K562 (cell line): ENCODE results near the gene VWA7. TPM values are rescaled to one million over a fixed set of nuclear protein-coding genes. Genes with fewer than 3 reads are reported as not detected.

Source experiments
- ATF7 ChIP-seq: fragments of 450-650 bp; IDR thresholded peaks from 2 replicates; pipeline ENCODE4 v1.7.1; 2014; ENCODE audit warnings: mild to moderate bottlenecking, moderate library complexity
- FOXA1 ChIP-seq: fragments of 450-650 bp; IDR thresholded peaks from 2 replicates; pipeline ENCODE4 v1.6.1; 2016; ENCODE audit warnings: mild to moderate bottlenecking, borderline replicate concordance
- JUN ChIP-seq, 2 experiments: sonication (generic) in 1 of 2; formaldehyde crosslinking in 1 of 2; IDR thresholded peaks; 2 replicates each; pipeline versions ENCODE4 v1.6.1 to v1.8.0; 2012 to 2022; ENCODE audit warnings: borderline replicate concordance in 2 of 2, mild to moderate bottlenecking in 2 of 2, improper control_type of control experiment in 1 of 2, low read depth in 1 of 2, low read length in 1 of 2, missing genetic modification reagents in 1 of 2
- NR2C1 ChIP-seq, 2 experiments: fragments of 450-650 bp; IDR thresholded peaks; 2 replicates each; pipeline ENCODE4 v1.6.1; 2017; ENCODE audit warnings: mild to moderate bottlenecking in 2 of 2, antibody characterized with exemption in 1 of 2, inconsistent platforms in 1 of 2, missing compliant biosample characterization in 1 of 2, missing genetic modification characterization in 1 of 2
- RERE ChIP-seq: sonication (generic); formaldehyde crosslinking; IDR thresholded peaks from 2 replicates; pipeline ENCODE4 v1.8.0; 2023; ENCODE audit warnings: missing genetic modification reagents, mild to moderate bottlenecking, borderline replicate concordance
- STAT5A ChIP-seq: IDR thresholded peaks from 2 replicates; pipeline ENCODE4 v1.6.1; 2012; ENCODE audit warnings: low read length, inconsistent platforms, borderline replicate concordance
- SUPT5H ChIP-seq: fragments of 450-650 bp; IDR thresholded peaks from 2 replicates; pipeline ENCODE4 v1.6.1; 2016
- YY1 ChIP-seq, 3 experiments: IDR thresholded peaks; 2 replicates each; pipeline ENCODE4 v1.6.1; 2011; ENCODE audit warnings: low read length in 2 of 3, mild to moderate bottlenecking in 2 of 3, moderate library complexity in 2 of 3, borderline replicate concordance in 1 of 3, control low read depth in 1 of 3, low read depth in 1 of 3; ENCODE audit not compliant: insufficient read depth in 3 of 3, insufficient replicate concordance in 2 of 3, control insufficient read depth in 1 of 3, insufficient read length in 1 of 3; ENCODE audit errors: extremely low read depth in 1 of 3
- ZNF140 ChIP-seq: fragments of 250-450 bp; sonication (Bioruptor Pico); IDR thresholded peaks from 2 replicates; pipeline ENCODE4 v1.8.0; 2021; ENCODE audit warnings: moderate library complexity, mild to moderate bottlenecking, inconsistent platforms
- polyA plus RNA-seq, 8 experiments: library from polyadenylated mRNA; depleted of rRNA in 4 of 8; stranded (reverse) in 5 of 8; unstranded in 3 of 8; fragments of >200 nt; fragmentation: Nextera tagmentation in 2 of 8; fragmentation: Illumina TruSeq in 1 of 8; extraction: Ambion mirVana in 2 of 8; extraction: Trizol in 1 of 8; gene quantifications; 2 replicates each; pipeline versions ENCODE4 v1.2.1 to v1.2.3, GENCODE V29; 2011 to 2014; ENCODE audit warnings: inconsistent platforms in 1 of 8, missing spikeins in 1 of 8
- total RNA-seq, 7 experiments: library from RNA; depleted of rRNA in 6 of 7; stranded (reverse); fragments of >200 nt in 6 of 7; fragmentation: Illumina TruSeq in 2 of 7; extraction: Trizol in 2 of 7; gene quantifications; 2 replicates each; pipeline versions ENCODE4 v1.2.1 to v1.2.3, GENCODE V29; 2011 to 2021; ENCODE audit warnings: low replicate concordance in 1 of 7
- TF ChIP-seq, protein P1 (sequence below): fragments of 250-450 bp; sonication (Bioruptor Pico); IDR thresholded peaks from 2 replicates; pipeline ENCODE4 v1.5.0; 2021
- TF ChIP-seq, protein P2 (sequence below): fragments of 250-450 bp; sonication (Bioruptor Pico); IDR thresholded peaks from 2 replicates; pipeline ENCODE4 v1.8.0; 2021; ENCODE audit warnings: borderline replicate concordance, mild to moderate bottlenecking, moderate library complexity; ENCODE audit not compliant: poor library complexity, severe bottlenecking
- TF ChIP-seq, protein P3 (sequence below), 2 experiments: fragments of 450-650 bp; conservative IDR thresholded peaks; 2 replicates each; pipeline ENCODE4 v1.6.1; 2017; ENCODE audit warnings: mild to moderate bottlenecking in 2 of 2, moderate library complexity in 2 of 2

The VWA7 gene
- total and polyA plus RNA-seq, 9 of the 15 experiments (the other 6 are each of a cell fraction or from before 2014, with no cell fraction given), result 0.18 to 2.9 (median 0.95) TPM

DNA sequence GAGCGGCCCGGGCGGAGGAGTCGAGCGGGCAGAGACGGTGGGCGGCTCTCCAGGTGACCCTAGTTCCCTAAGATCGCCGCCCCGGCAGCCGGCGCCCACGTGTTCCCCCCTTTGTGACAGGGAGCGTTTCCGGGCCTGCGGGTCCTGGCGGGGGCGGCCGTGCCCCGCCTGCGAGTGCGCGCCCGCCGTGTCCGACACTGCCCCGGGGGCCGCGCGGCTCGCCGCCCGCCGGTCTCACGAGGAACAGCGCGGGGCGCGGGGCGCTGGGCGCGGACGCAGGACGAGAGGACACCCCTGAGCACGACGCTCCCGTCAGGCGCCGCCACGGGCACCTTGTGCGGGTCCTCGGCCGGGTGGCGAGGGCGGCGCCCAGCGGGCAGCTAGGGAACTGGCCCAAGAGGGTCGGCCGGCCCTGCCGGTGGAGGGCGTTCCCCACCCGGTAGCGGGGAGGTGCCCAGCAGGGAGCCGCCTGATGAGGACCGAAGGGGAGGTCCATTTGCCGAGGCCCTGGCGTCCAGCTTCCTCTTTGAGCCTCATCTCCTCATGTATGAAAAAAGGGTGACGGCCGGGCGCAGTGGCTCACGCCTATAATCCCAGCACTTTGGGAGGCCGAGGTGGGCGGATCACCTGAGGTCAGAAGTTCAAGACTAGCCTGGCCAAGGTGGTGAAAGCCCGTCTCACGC is 18.6 kb upstream of the VWA7 start, which contains the start of gene VARS1 (continued):
- TF ChIP-seq RERE (CRISPR knock-in tag) (no peak), SUPT5H (no peak; the same call in 1 of the 2 replicates), ZNF140 (no peak), JUN (IDR thresholded peaks at IDR 0.05; ENCODE audit: borderline replicate concordance, low read depth, low read length) (peak; percentile 67), JUN (CRISPR knock-in tag; IDR thresholded peaks at IDR 0.05; ENCODE audit: borderline replicate concordance) (peak; percentile 78; the same call in 1 of the 2 replicates), STAT5A (peak; percentile 45; the same call in 1 of the 2 replicates), NR2C1 (IDR thresholded peaks at IDR 0.05) (no peak; the same call in 1 of the 2 replicates), NR2C1 (tag; IDR thresholded peaks at IDR 0.05) (peak; percentile 75), ATF7 (peak; percentile 95), YY1 (IDR thresholded peaks at IDR 0.05; ENCODE audit: borderline replicate concordance in 1 of 3, control insufficient read depth in 1 of 3, extremely low read depth in 1 of 3, insufficient read depth in 3 of 3, insufficient read length in 1 of 3, insufficient replicate concordance in 2 of 3, low read depth in 1 of 3, low read length in 2 of 3) (peak in 2 of 3 experiments; percentile 70 to 82), FOXA1 (no peak)
- TF ChIP-seq, protein P1, sequence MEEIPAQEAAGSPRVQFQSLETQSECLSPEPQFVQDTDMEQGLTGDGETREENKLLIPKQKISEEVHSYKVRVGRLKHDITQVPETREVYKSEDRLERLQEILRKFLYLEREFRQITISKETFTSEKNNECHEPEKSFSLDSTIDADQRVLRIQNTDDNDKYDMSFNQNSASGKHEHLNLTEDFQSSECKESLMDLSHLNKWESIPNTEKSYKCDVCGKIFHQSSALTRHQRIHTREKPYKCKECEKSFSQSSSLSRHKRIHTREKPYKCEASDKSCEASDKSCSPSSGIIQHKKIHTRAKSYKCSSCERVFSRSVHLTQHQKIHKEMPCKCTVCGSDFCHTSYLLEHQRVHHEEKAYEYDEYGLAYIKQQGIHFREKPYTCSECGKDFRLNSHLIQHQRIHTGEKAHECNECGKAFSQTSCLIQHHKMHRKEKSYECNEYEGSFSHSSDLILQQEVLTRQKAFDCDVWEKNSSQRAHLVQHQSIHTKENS (CRISPR knock-in tag), result no peak
- TF ChIP-seq, protein P2, sequence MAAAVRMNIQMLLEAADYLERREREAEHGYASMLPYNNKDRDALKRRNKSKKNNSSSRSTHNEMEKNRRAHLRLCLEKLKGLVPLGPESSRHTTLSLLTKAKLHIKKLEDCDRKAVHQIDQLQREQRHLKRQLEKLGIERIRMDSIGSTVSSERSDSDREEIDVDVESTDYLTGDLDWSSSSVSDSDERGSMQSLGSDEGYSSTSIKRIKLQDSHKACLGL (CRISPR knock-in tag), result peak; percentile 100
- TF ChIP-seq, protein P3, sequence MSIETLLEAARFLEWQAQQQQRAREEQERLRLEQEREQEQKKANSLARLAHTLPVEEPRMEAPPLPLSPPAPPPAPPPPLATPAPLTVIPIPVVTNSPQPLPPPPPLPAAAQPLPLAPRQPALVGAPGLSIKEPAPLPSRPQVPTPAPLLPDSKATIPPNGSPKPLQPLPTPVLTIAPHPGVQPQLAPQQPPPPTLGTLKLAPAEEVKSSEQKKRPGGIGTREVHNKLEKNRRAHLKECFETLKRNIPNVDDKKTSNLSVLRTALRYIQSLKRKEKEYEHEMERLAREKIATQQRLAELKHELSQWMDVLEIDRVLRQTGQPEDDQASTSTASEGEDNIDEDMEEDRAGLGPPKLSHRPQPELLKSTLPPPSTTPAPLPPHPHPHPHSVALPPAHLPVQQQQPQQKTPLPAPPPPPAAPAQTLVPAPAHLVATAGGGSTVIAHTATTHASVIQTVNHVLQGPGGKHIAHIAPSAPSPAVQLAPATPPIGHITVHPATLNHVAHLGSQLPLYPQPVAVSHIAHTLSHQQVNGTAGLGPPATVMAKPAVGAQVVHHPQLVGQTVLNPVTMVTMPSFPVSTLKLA (conservative IDR thresholded peaks at IDR 0.05), result peak; percentile 99 to 100; a peak in 3 of 4 replicates
